HEK293 (cell line): ENCODE measurements around the gene AIF1.
A peak's percentile ranks its signal among the peaks of the same experiment; 100 is the strongest.

Source experiments
- BCL11A ChIP-seq: fragments of 450-650 bp; formaldehyde crosslinking; IDR thresholded peaks from 2 replicates; pipeline ENCODE4 v1.5.1; 2016; ENCODE audit warnings: low read depth, missing biosample characterization, missing genetic modification characterization
- BCL6B ChIP-seq: fragments of 450-650 bp; formaldehyde crosslinking; IDR thresholded peaks from 2 replicates; pipeline ENCODE4 v1.5.1; 2017; ENCODE audit warnings: missing biosample characterization, missing genetic modification characterization
- GFI1B ChIP-seq: fragments of 450-650 bp; formaldehyde crosslinking; IDR thresholded peaks from 2 replicates; pipeline ENCODE4 v1.5.1; 2016; ENCODE audit warnings: missing biosample characterization, missing genetic modification characterization
- HOXC10 ChIP-seq: sonication (generic); formaldehyde crosslinking; IDR thresholded peaks from 2 replicates; pipeline ENCODE4 v1.8.1; 2023; ENCODE audit warnings: mild to moderate bottlenecking, missing genetic modification reagents
- SCRT1 ChIP-seq: fragments of 450-650 bp; formaldehyde crosslinking; IDR thresholded peaks from 2 replicates; pipeline ENCODE4 v1.5.1; 2016; ENCODE audit warnings: missing biosample characterization, missing genetic modification characterization, borderline replicate concordance
- SETDB1 ChIP-seq: IDR thresholded peaks from one replicate; pipeline ENCODE4 v1.6.1; 2017; ENCODE audit warnings: mild to moderate bottlenecking, low read length, moderate library complexity, mixed read lengths; ENCODE audit not compliant: insufficient read length
- SP7 ChIP-seq: fragments of 450-650 bp; formaldehyde crosslinking; IDR thresholded peaks from 2 replicates; pipeline ENCODE4 v1.5.1; 2016; ENCODE audit warnings: missing biosample characterization, missing genetic modification characterization
- TRIM28 ChIP-seq: IDR thresholded peaks from 2 replicates; pipeline ENCODE4 v1.6.1; 2011; ENCODE audit warnings: low read length, control low read depth, borderline replicate concordance
- ZFP37 ChIP-seq: fragments of 450-650 bp; formaldehyde crosslinking; IDR thresholded peaks from 2 replicates; pipeline ENCODE4 v1.5.1; 2016; ENCODE audit warnings: missing biosample characterization, missing genetic modification characterization
- ZNF16 ChIP-seq: fragments of 450-650 bp; formaldehyde crosslinking; IDR thresholded peaks from 2 replicates; pipeline ENCODE4 v1.5.1; 2016; ENCODE audit warnings: low read depth, missing biosample characterization, missing genetic modification characterization
- ZNF169 ChIP-seq: fragments of 450-650 bp; formaldehyde crosslinking; IDR thresholded peaks from 2 replicates; pipeline ENCODE4 v1.5.1; 2016; ENCODE audit warnings: missing biosample characterization, missing genetic modification characterization
- ZNF211 ChIP-seq: fragments of 450-650 bp; formaldehyde crosslinking; IDR thresholded peaks from 2 replicates; pipeline ENCODE4 v1.5.1; 2016; ENCODE audit warnings: low read depth, missing biosample characterization, missing genetic modification characterization
- ZNF214 ChIP-seq: fragments of 450-650 bp; formaldehyde crosslinking; IDR thresholded peaks from 2 replicates; pipeline ENCODE4 v1.5.1; 2017; ENCODE audit warnings: missing biosample characterization, mild to moderate bottlenecking, missing genetic modification characterization, borderline replicate concordance
- ZNF292 ChIP-seq: fragments of 450-650 bp; formaldehyde crosslinking; IDR thresholded peaks from 2 replicates; pipeline ENCODE4 v1.5.1; 2016; ENCODE audit warnings: low read depth, missing biosample characterization, missing genetic modification characterization, borderline replicate concordance
- ZNF335 ChIP-seq: fragments of 450-650 bp; formaldehyde crosslinking; conservative IDR thresholded peaks from 2 replicates; pipeline ENCODE4 v1.5.1; 2016; ENCODE audit warnings: missing biosample characterization, missing genetic modification characterization
- ZNF366 ChIP-seq: fragments of 450-650 bp; formaldehyde crosslinking; conservative IDR thresholded peaks from 2 replicates; pipeline ENCODE4 v1.5.1; 2016; ENCODE audit warnings: missing biosample characterization, missing genetic modification characterization
- ZNF416 ChIP-seq: fragments of 450-650 bp; formaldehyde crosslinking; IDR thresholded peaks from 2 replicates; pipeline ENCODE4 v1.5.1; 2016; ENCODE audit warnings: missing biosample characterization, missing genetic modification characterization
- ZNF433 ChIP-seq: fragments of 450-650 bp; formaldehyde crosslinking; IDR thresholded peaks from 2 replicates; pipeline ENCODE4 v1.5.1; 2016; ENCODE audit warnings: missing biosample characterization, missing genetic modification characterization, low read depth
- ZNF529 ChIP-seq: fragments of 450-650 bp; formaldehyde crosslinking; IDR thresholded peaks from 2 replicates; pipeline ENCODE4 v1.5.1; 2017; ENCODE audit warnings: missing genetic modification characterization, missing biosample characterization; ENCODE audit not compliant: insufficient replicate concordance
- ZNF544 ChIP-seq: fragments of 450-650 bp; formaldehyde crosslinking; IDR thresholded peaks from 2 replicates; pipeline ENCODE4 v1.5.0; 2017; ENCODE audit warnings: missing biosample characterization, missing genetic modification characterization
- ZNF571 ChIP-seq: fragments of 450-650 bp; formaldehyde crosslinking; IDR thresholded peaks from 2 replicates; pipeline ENCODE4 v1.5.0; 2017; ENCODE audit warnings: missing biosample characterization, missing genetic modification characterization
- ZNF600 ChIP-seq: fragments of 450-650 bp; formaldehyde crosslinking; IDR thresholded peaks from 2 replicates; pipeline ENCODE4 v1.5.1; 2016; ENCODE audit warnings: missing biosample characterization, missing genetic modification characterization
- ZNF664 ChIP-seq: fragments of 450-650 bp; formaldehyde crosslinking; IDR thresholded peaks from 2 replicates; pipeline ENCODE4 v1.5.1; 2016; ENCODE audit warnings: missing biosample characterization, missing genetic modification characterization
- ZNF701 ChIP-seq: fragments of 450-650 bp; formaldehyde crosslinking; IDR thresholded peaks from 2 replicates; pipeline ENCODE4 v1.5.1; 2016; ENCODE audit warnings: missing biosample characterization, missing genetic modification characterization
- ZNF777 ChIP-seq: fragments of 450-650 bp; formaldehyde crosslinking; IDR thresholded peaks from 2 replicates; pipeline ENCODE4 v1.5.1; 2017; ENCODE audit warnings: missing biosample characterization, missing genetic modification characterization, borderline replicate concordance
- ZNF843 ChIP-seq: fragments of 450-650 bp; formaldehyde crosslinking; IDR thresholded peaks from 2 replicates; pipeline ENCODE4 v1.5.1; 2016; ENCODE audit warnings: missing biosample characterization, missing genetic modification characterization
- ZSCAN16 ChIP-seq: fragments of 450-650 bp; formaldehyde crosslinking; IDR thresholded peaks from 2 replicates; pipeline ENCODE4 v1.5.1; 2016; ENCODE audit warnings: missing biosample characterization, missing genetic modification characterization
- TF ChIP-seq, protein P1 (sequence below): fragments of 450-650 bp; formaldehyde crosslinking; IDR thresholded peaks from 2 replicates; pipeline ENCODE4 v1.5.1; 2016; ENCODE audit warnings: missing biosample characterization, missing genetic modification characterization
- TF ChIP-seq, protein P2 (sequence below): fragments of 450-650 bp; formaldehyde crosslinking; IDR thresholded peaks from 2 replicates; pipeline ENCODE4 v1.5.1; 2016; ENCODE audit warnings: missing biosample characterization, missing genetic modification characterization, borderline replicate concordance
- TF ChIP-seq, protein P3 (sequence below): fragments of 450-650 bp; formaldehyde crosslinking; IDR thresholded peaks from 2 replicates; pipeline ENCODE4 v1.5.1; 2016; ENCODE audit warnings: missing biosample characterization, missing genetic modification characterization

AIF1 gene

GRCh38 chr6:31665501-31666336 lies 50.7 kb downstream of the AIF1 start, which contains the start of gene CSNK2B (continued):
- TF ChIP-seq ZNF544, result no peak
- no peak for TF ChIP-seq ZNF16 (tag by site-specific recombination)
- peak; percentile 9; the same call in 1 of the 2 replicates for TF ChIP-seq ZNF600 (tag by site-specific recombination)
- no peak for TF ChIP-seq ZNF433 (tag by site-specific recombination)
- no peak for TF ChIP-seq ZNF571 (tag by site-specific recombination)
- no peak for TF ChIP-seq ZNF214 (tag by site-specific recombination)
- no peak for TF ChIP-seq ZNF416
- TF ChIP-seq ZNF664 (tag by site-specific recombination), result no peak
- no peak for TF ChIP-seq ZNF701 (tag by site-specific recombination)
- no peak for TF ChIP-seq ZFP37 (tag by site-specific recombination)
- TF ChIP-seq ZSCAN16 (tag by site-specific recombination), result no peak
- TF ChIP-seq, protein P1, sequence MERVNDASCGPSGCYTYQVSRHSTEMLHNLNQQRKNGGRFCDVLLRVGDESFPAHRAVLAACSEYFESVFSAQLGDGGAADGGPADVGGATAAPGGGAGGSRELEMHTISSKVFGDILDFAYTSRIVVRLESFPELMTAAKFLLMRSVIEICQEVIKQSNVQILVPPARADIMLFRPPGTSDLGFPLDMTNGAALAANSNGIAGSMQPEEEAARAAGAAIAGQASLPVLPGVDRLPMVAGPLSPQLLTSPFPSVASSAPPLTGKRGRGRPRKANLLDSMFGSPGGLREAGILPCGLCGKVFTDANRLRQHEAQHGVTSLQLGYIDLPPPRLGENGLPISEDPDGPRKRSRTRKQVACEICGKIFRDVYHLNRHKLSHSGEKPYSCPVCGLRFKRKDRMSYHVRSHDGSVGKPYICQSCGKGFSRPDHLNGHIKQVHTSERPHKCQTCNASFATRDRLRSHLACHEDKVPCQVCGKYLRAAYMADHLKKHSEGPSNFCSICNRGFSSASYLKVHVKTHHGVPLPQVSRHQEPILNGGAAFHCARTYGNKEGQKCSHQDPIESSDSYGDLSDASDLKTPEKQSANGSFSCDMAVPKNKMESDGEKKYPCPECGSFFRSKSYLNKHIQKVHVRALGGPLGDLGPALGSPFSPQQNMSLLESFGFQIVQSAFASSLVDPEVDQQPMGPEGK (tag by site-specific recombination), result peak; percentile 99
- TF ChIP-seq ZNF843 (tag by site-specific recombination), result no peak
- TF ChIP-seq SP7 (tag by site-specific recombination), result no peak; the same call in none of the 2 replicates
- TF ChIP-seq ZNF169 (tag by site-specific recombination), result no peak
- no peak for TF ChIP-seq SETDB1
- TF ChIP-seq SCRT1 (tag by site-specific recombination), result no peak; the same call in 1 of the 2 replicates
- no peak for TF ChIP-seq ZNF529 (tag by site-specific recombination)
- no peak for TF ChIP-seq BCL11A (tag by site-specific recombination)
- TF ChIP-seq, protein P2, sequence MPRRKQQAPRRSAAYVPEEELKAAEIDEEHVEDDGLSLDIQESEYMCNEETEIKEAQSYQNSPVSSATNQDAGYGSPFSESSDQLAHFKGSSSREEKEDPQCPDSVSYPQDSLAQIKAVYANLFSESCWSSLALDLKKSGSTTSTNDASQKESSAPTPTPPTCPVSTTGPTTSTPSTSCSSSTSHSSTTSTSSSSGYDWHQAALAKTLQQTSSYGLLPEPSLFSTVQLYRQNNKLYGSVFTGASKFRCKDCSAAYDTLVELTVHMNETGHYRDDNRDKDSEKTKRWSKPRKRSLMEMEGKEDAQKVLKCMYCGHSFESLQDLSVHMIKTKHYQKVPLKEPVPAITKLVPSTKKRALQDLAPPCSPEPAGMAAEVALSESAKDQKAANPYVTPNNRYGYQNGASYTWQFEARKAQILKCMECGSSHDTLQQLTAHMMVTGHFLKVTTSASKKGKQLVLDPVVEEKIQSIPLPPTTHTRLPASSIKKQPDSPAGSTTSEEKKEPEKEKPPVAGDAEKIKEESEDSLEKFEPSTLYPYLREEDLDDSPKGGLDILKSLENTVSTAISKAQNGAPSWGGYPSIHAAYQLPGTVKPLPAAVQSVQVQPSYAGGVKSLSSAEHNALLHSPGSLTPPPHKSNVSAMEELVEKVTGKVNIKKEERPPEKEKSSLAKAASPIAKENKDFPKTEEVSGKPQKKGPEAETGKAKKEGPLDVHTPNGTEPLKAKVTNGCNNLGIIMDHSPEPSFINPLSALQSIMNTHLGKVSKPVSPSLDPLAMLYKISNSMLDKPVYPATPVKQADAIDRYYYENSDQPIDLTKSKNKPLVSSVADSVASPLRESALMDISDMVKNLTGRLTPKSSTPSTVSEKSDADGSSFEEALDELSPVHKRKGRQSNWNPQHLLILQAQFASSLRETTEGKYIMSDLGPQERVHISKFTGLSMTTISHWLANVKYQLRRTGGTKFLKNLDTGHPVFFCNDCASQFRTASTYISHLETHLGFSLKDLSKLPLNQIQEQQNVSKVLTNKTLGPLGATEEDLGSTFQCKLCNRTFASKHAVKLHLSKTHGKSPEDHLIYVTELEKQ (tag by site-specific recombination), result 0 out of 2 replicates have a peak, but pooled peaks have one; percentile 8
- TF ChIP-seq GFI1B (tag by site-specific recombination), result no peak
- no peak for TF ChIP-seq TRIM28
- peak; percentile 40; the same call in 1 of the 2 replicates for TF ChIP-seq ZNF366 (tag by site-specific recombination)
- TF ChIP-seq, protein P3, sequence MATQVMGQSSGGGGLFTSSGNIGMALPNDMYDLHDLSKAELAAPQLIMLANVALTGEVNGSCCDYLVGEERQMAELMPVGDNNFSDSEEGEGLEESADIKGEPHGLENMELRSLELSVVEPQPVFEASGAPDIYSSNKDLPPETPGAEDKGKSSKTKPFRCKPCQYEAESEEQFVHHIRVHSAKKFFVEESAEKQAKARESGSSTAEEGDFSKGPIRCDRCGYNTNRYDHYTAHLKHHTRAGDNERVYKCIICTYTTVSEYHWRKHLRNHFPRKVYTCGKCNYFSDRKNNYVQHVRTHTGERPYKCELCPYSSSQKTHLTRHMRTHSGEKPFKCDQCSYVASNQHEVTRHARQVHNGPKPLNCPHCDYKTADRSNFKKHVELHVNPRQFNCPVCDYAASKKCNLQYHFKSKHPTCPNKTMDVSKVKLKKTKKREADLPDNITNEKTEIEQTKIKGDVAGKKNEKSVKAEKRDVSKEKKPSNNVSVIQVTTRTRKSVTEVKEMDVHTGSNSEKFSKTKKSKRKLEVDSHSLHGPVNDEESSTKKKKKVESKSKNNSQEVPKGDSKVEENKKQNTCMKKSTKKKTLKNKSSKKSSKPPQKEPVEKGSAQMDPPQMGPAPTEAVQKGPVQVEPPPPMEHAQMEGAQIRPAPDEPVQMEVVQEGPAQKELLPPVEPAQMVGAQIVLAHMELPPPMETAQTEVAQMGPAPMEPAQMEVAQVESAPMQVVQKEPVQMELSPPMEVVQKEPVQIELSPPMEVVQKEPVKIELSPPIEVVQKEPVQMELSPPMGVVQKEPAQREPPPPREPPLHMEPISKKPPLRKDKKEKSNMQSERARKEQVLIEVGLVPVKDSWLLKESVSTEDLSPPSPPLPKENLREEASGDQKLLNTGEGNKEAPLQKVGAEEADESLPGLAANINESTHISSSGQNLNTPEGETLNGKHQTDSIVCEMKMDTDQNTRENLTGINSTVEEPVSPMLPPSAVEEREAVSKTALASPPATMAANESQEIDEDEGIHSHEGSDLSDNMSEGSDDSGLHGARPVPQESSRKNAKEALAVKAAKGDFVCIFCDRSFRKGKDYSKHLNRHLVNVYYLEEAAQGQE (tag by site-specific recombination), result no peak
- TF ChIP-seq ZNF335, result peak; percentile 99
- no peak for TF ChIP-seq ZNF211 (tag by site-specific recombination)
- TF ChIP-seq BCL6B (tag by site-specific recombination), result no peak
- TF ChIP-seq ZNF777 (tag by site-specific recombination), result no peak
- no peak for TF ChIP-seq HOXC10 (CRISPR knock-in tag)
- TF ChIP-seq ZNF292 (tag by site-specific recombination), result no peak
